Activated CD4-positive, alpha-beta T cell treated with anti-CD3 and anti-CD28 coated beads for 48 hours (primary cell): Measurements from ENCODE around the gene ALDH1L1.

Experiments used
- DNase-seq: peaks from one replicate; pipeline ENCODE4 v3.0.0-alpha.2; 2020

The ALDH1L1 gene

GRCh38 chr3:126117786-126118185, 62.6 kb downstream of the ALDH1L1 start:
- no peak for DNase-seq

GRCh38 chr3:126117212-126117611, 63.2 kb downstream of the ALDH1L1 start:
- no peak for DNase-seq

- no peak for DNase-seq
Observed at GRCh38 chr3:126116526-126116925, 63.9 kb downstream of the ALDH1L1 start.

- DNase-seq: no peak
Observed at GRCh38 chr3:126114443-126115386, 65.7 kb downstream of the ALDH1L1 start.

GRCh38 chr3:126113733-126114442, 66.5 kb downstream of the ALDH1L1 start:
- DNase-seq: peak; percentile 19

- DNase-seq: no peak
Observed at GRCh38 chr3:126113238-126113555, 67.2 kb downstream of the ALDH1L1 start.

GRCh38 chr3:126112531-126113237, 67.7 kb downstream of the ALDH1L1 start:
- DNase-seq: no peak

GRCh38 chr3:126111566-126112475, 68.6 kb downstream of the ALDH1L1 start:
- DNase-seq: no peak

GRCh38 chr3:126111126-126111551, 69.2 kb downstream of the ALDH1L1 start:
- no peak for DNase-seq

- no peak for DNase-seq
Observed at GRCh38 chr3:126110431-126111125, 69.8 kb downstream of the ALDH1L1 start.

GRCh38 chr3:126109880-126110235, 70.5 kb downstream of the ALDH1L1 start:
- DNase-seq: no peak

- DNase-seq: no peak
Observed at GRCh38 chr3:126109146-126109879, 71.1 kb downstream of the ALDH1L1 start.

GRCh38 chr3:126108676-126109050, 71.7 kb downstream of the ALDH1L1 start:
- DNase-seq: no peak

- no peak for DNase-seq
Observed at GRCh38 chr3:126107957-126108675, 72.3 kb downstream of the ALDH1L1 start.

- DNase-seq: no peak
Observed at GRCh38 chr3:126107203-126107939, 73.0 kb downstream of the ALDH1L1 start.

GRCh38 chr3:126106336-126107202, 73.8 kb downstream of the ALDH1L1 start:
- no peak for DNase-seq

GRCh38 chr3:126105691-126106187, 74.6 kb downstream of the ALDH1L1 start:
- no peak for DNase-seq
